ENCODE measurements around the gene COPZ1.
"Not testable (repeated sequence)": the region's sequence is repeated elsewhere in the genome, so short reads cannot be mapped to it uniquely, and the experiment has no call there.

COPZ1 gene

GRCh38 chr12:54294152-54294952 lies 30.6 kb upstream of the COPZ1 start:
- no peak for DNase-seq (ENCODE audit: low read depth)

GRCh38 chr12:54294953-54295566 lies 29.9 kb upstream of the COPZ1 start:
- DNase-seq (ENCODE audit: low read depth), result no peak

DNA sequence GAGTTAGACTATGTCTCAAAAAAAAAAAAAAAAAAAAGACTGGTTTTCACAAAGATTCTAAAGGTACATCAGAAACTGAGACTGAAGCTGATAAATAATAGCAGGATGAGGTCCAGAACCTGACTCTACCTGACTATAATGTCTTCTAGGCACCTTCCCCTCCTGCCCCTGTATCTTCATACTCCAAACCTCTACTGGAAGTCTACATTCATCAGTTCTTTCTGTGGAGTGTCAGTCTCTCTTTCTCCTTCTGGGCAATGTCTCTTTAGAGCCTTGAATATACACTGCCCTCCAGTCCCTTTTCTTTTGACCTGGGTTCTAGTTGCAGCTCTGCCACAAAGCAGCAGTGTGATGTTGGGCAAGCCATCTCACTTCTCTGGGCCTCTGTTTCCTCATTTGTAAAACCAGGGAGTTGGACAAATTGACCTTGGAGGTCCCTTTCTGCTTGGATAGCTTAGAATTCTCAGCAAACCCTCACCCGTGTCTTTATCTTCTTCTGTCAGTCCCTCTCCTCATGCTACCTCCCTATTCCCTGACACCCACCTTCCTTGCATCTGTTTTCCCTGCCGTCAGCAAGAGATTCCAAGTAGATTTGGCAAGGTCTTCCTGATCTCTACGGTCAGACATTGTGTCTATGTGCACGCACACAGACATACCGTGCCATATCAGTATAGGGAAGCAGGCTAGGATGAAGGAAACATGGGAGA lies 28.4 kb upstream of the COPZ1 start:
- DNase-seq (ENCODE audit: low read depth), result no peak

DNA sequence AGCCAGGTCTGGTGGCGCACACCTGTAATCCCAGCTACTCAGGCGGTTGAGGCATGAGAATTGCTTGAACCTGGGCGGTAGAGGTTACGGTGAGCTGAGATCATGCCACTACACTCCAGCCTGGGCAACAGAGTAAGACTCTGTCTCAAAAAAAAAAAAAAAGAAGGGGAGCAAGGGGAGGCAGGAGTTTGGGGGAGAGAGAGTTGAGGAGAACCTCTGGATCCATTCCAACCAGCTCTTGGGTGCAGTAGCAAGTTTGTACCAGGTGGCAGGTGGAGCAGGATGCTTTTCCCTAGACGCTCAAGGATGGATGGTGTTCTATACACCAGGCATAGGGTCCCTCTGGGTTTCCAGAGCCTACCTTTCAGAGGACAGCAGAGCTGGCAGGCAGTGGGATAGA lies 26.0 kb upstream of the COPZ1 start:
- DNase-seq (ENCODE audit: low read depth), result no peak

DNA sequence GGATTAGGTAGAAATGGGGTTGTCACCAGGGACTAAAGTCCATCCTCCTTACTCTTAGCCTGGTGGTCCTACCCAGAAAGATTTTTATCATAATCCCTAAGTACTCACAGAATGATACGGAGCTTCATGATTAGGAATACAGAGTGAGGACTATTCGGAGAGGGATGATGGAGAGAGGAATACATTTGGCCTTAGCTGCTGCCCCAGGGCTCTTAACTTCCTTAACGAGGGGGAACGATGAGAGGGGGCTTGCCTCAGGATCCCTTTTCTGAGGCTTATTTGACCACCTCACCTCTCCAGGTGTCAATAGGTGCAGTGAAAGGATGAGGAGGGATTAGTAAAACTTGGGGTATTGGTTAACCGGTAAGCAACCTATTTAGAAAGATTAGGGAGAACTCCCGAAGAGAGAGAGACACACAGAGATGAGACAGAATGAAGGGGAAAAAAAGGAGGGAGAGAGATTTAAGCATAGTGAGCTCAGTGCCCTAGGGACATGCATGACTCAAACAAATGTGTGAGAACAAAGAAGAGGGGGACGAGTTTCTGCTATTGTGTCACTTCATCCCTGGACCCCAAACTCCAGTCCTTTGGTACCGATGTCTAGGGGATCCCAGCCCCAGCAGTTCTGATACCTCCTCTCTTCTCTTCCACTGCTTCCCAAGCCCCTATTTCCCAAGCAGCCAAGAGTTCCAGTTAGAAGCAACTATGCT lies 25.3 kb upstream of the COPZ1 start:
- DNase-seq (ENCODE audit: low read depth), result no peak

DNA sequence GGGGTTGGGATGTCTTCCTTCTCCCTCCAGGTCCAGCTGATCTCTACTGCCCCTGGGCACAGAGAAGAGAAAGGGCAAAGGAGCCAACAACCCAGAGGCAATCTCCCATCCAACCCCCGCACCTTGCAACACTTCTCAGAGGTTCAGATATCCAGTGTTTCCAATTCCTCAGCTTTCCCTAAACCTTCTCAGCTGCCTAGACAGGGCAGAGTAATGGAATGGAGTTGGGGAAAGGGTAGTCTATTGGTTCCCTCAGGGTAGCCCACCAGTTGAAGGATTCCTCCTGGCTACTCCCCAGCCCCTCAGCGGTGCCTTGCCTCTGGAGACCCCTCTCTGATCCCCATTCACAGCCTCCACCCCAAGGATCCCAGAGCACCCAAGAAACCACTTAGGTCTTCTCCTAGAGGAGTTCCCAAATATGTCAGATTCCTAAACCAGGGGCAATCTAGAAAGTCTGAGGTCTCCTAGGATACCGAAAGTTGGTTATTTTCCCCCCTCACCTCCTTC lies 24.7 kb upstream of the COPZ1 start:
- no peak for DNase-seq (ENCODE audit: low read depth)

DNA sequence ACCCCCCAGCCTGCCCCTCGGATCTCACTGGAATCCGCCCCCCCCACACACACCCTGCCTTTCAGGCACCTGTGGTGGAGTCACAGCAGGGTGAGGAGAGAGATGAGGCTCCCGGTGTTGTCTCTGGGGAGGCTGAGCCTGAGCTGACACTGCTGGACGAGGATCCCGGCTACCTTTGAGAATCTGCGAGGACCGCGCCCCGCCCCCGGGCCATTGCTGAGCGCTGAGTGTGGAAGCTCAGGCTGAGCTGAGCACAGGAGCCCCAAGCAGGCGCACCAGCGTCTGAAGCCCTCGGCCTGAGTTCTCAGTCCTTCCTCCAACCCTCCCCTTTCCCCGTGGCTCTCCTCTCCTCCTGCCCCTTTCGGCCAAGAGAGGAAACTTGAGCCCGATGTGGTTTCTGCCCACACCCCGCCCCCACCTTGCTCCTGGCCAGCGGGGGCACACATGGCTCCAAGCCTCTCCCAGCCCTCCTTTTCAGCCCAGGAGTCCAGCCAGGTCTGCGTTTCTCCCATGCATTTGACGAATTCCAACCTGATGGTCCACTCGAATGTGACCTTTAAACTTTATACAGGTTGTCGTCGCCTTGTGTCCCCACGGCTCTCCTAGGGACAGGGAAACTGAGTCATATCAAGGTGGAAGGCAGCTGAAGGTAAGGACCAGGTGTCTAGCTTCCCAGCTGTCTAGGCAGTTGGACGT lies 24.1 kb upstream of the COPZ1 start, which contains the start of gene NFE2:
TSS of gene NFE2 (minus strand) at position 284 of the 696 bp plus-strand sequence. CDS start 5,767 bp downstream, outside the sequence.
- no peak for DNase-seq (ENCODE audit: low read depth)

GRCh38 chr12:54301428-54302048 lies 23.4 kb upstream of the COPZ1 start:
- DNase-seq (ENCODE audit: low read depth), result no peak

GRCh38 chr12:54303640-54304039 lies 21.3 kb upstream of the COPZ1 start:
- no peak for DNase-seq (ENCODE audit: low read depth)

- DNase-seq (ENCODE audit: low read depth), result no peak
These were observed 20.6 kb upstream of the COPZ1 start for GRCh38 chr12:54304187-54304810.

DNA sequence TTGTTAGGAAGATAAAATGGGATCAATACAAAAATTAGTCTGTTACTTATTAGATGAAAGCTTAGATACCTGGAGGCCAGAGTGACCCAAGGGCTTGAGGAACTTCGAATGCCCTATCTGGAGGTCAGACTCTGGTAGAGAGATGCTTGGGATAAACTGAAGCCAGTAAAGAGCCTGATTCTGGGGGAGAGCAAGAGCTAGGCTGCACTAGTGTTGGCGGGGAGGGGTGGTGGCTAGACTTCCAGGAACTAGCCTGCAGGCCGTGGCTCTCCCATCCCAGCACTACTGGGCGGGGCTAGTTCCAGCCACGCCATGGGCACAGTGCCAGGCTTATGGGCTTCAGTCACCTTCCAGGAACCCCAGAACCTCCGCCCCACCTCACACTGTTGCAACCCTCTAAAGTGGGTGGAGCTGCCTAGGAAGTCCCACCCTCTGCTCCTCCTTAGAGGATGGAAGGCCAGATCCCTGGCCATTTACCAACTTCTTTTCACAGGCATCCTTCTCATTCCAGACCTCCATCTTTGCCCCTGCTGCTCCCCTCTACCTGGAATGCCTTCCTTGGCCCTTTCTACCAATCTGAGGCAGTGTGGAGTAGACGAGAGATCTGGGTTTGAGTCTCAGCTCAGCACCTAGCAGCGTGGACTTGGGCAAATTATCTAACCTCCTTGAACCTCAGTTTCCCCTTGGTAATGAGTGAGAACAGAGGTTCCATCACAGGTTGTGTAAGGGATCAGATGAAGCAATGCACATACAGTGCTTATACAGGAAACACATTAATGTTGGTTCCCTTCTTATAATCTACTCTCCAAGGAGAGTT lies 17.8 kb upstream of the COPZ1 start:
- no peak for DNase-seq (ENCODE audit: low read depth)

DNA sequence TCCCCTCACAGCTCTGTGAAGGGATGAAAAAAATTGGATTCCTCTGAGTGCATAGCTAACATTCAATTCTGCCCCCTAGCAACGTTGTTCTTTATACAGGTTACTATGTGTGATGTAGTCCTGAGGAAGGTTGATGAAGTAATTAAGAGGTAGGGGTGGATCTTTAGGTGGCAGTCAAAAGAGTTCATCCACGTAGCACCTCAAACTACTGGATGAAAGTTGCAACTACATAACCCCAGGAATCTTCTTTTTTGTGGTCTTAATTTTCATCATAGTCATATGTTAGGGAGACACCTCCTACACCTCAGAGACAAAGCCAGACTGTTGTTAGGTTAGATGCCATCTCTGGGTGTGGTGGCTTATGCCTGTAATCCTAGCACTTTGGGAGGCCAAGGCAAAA lies 13.9 kb upstream of the COPZ1 start:
- no peak for DNase-seq (ENCODE audit: low read depth)

GRCh38 chr12:54312309-54312708 lies 12.6 kb upstream of the COPZ1 start:
- DNase-seq (ENCODE audit: low read depth), result not testable (repeated sequence)

- no peak for DNase-seq (ENCODE audit: low read depth)
These were observed 3.6 kb upstream of the COPZ1 start for GRCh38 chr12:54321363-54321762.

GRCh38 chr12:54325442-54326109 lies 645 bp downstream of the COPZ1 start:
- DNase-seq (ENCODE audit: low read depth), result not testable (repeated sequence)

DNA sequence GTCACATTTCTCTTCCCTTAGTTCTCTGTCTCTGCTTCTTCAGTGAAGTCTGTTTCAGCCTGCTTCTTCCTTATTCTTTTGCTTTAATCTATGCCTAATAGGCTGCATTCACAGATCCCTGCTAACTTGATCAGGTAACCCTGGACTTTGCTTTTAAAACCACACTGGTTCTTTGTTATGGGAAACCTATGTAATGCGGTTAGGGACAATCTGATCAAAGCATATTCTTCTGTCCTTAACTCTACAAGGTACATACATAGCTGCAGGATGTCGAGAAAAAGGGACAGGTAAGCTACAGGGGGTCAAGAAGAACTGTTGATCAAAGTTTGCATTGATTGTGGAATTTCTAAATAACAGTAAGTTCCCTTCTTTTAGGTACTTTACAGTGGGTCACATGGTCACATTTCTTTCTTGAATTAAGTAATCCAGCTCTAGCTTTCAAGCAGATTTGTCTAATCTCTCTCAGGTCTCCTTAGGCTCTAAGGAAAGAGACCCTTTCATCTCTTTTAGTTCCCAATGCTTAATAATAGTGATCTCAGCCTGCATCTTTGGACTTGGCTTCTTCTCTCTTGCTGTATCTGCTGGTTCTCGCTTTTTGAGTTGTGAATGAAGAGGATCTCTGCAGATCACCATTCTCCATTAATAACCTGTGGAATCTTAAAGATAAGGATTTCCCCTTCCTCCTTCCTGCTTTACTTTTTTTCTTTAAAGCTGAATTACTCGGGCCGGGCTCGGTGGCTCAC lies 3.8 kb downstream of the COPZ1 start:
- DNase-seq (ENCODE audit: low read depth), result no peak

- no peak for DNase-seq (ENCODE audit: low read depth)
These were observed 4.8 kb downstream of the COPZ1 start for GRCh38 chr12:54329759-54330158.

- DNase-seq (ENCODE audit: low read depth), result no peak
These were observed 5.5 kb downstream of the COPZ1 start for GRCh38 chr12:54330442-54330841.

Measured in T-helper 22 cell (primary cell).